NCI-H226 (cell line): ENCODE results near the gene TMEM225B.
"Not testable (repeated sequence)": the region's sequence is repeated elsewhere in the genome, so short reads cannot be mapped to it uniquely, and the experiment has no call there.

Experiments used
- DNase-seq: peaks from one replicate; pipeline ENCODE4 v3.0.0-alpha.2; 2015

TMEM225B gene

GRCh38 chr7:99579956-99580777 lies 17.9 kb upstream of the TMEM225B start:
- no peak for DNase-seq

DNA sequence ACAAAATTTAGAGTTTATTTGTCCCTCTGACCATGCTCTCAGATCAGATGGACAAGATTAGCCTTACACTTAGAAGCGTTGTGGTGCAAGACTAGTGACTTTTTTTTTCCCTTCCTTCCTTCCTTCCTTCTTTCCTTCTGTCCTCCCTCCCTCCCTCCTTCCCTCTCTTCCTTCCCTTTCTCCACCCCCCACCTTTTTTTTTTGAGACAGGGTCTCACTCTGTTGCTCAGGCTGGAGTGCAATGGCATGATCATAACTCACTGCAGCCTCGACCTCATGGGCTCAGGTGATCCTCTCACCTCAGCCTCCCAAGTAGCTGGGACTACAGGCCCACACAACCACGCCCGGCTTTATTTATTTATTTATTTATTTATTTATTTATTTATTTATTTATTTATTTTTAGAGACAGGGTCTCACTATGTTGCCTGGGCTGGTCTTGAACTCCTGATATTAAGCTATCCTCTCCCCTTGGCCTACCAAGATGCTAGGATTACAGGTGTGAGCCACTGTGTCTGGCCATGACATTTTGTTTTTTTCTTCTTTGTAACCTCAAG lies 17.2 kb upstream of the TMEM225B start:
- DNase-seq, result not testable (repeated sequence)

DNA sequence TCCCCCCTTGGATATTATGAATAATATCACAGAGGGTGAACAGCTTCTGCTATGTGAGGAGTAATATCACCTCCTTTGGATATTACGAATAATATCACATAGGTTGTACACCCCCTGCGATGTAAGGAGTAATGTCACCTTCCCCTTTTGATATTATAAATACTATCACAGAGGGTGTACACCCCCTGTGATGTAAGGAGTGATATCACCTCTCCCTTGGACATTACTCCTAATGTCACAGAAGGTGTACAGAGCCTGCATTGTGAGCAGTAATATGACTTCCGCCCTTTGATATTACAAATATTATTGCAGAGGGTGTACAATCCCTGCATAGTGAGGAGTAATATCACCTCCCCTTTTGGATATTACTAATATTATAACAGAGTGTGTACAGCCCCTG lies 9.2 kb upstream of the TMEM225B start:
- no peak for DNase-seq

GRCh38 chr7:99594948-99595745 lies 2.9 kb upstream of the TMEM225B start:
- no peak for DNase-seq

DNA sequence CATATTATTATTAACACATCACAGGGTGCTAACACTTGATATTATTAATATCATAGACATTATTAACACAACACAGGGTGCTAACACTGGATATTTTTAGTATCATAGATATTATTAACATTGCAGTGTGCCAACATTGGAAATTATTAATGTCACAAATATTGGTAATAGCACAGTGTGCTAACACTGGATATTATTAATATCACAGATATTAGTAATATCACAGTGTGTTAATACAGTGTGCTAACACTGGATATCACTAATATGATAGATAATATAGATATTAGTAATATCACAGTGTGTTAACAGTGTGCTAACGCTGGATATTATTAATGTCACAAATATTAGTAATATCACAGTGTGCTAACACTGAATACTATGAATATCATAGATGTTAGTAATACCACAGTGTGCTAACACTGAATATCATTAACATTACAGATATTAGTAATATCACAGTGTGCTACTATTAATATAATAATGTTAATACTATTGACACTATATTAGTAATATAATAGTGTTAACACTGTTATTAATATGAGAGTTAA lies 1.6 kb upstream of the TMEM225B start:
- DNase-seq, result no peak

- DNase-seq, result no peak
Measured at GRCh38 chr7:99599836-99600235, 1.8 kb downstream of the TMEM225B start.

GRCh38 chr7:99601656-99602310 lies 3.7 kb downstream of the TMEM225B start:
- DNase-seq, result no peak

DNA sequence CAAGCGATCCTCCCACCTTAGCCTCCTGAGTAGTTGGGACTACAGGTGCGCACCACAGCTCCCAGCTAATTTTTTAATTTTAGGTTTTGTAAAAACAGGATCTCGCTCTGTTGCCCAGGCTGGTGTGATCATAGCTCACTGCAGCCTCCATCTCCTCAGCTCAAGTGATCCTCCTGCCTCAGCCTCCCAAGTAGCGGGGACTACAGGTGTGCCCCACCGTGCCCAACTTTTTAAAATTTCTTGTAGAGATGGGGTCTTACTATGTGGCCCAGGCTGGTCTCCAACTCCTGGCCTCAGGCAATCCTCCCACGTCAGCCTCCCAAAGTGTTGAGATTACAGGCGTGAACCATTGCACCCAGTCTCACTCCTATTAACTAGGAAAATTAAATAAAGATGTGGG lies 7.5 kb downstream of the TMEM225B start:
- DNase-seq, result no peak

- no peak for DNase-seq
Measured at GRCh38 chr7:99606531-99606930, 8.5 kb downstream of the TMEM225B start.

DNA sequence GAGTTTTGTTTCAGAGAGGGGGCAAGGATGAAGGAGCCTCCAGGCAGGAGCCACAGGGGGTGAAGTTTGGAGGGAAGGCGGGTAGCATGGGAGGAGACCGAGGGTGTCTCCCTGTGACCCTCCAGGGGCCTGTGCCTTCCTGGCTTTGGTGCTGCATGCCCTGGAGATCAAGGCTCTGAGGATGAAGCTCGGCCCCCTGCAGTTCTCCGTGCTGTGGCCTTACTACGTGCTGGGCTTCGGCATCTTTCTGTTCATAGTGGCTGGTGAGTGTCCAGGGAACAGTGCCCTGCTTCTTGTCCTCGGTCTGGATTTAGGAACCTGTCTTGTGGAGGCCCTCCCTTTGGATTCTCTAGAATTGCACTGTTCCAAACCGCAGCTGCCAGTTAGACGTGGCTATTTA lies 9.5 kb downstream of the TMEM225B start:
- no peak for DNase-seq

- DNase-seq, result peak; percentile 26
Measured at GRCh38 chr7:99614495-99614894, 16.4 kb downstream of the TMEM225B start.

GRCh38 chr7:99615989-99616358 lies 17.9 kb downstream of the TMEM225B start:
- DNase-seq, result no peak

DNA sequence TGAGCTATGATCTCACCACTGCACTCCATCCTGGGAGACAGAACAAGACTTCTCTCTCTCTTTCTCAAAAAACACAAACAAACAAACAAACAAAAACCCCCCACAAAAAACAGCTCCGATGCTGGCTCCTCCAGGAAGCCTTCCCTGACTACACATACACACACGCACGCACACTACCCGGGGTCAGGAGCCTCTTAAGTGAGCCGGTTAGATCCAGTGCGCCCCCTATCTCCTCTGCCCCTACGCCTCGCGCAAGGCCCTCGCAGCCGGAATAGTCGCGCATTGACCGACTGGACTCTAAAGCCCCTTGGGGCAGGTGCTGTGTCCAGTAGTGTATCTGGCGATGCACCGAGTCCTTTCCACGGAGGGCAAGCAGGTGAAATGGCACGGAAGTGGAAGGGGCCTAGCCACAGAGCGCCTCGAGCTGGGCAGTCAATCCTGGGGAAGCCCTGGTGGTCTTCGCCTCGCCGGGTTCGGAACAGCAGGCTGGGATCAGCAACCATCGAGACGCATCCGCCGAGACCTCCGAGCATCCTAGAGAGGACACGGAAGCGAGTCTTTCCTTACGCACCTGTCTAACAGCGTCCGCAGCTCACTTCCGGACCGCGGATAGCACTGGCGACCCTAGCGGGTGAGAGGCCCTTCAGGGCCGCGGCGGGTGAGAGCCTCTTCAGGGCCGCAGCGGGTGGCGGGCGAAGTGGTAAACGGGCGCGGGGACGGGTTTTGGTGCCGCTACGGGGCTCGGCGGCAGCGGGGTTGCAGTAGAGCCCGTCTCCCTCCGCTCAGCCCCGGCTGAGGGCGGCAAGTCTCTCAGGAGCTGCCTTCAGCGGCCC lies 18.5 kb downstream of the TMEM225B start, which contains the start of gene ZSCAN25:
Gene ZSCAN25, plus strand, starts transcription at position 588 of the 833 bp plus-strand sequence. CDS start 2,661 bp downstream, outside the sequence.
- DNase-seq, result peak; percentile 86

- DNase-seq, result no peak
Measured at GRCh38 chr7:99617192-99617781, 19.2 kb downstream of the TMEM225B start.

- peak; percentile 72 for DNase-seq
Measured at GRCh38 chr7:99618726-99619125, 20.7 kb downstream of the TMEM225B start.

DNA sequence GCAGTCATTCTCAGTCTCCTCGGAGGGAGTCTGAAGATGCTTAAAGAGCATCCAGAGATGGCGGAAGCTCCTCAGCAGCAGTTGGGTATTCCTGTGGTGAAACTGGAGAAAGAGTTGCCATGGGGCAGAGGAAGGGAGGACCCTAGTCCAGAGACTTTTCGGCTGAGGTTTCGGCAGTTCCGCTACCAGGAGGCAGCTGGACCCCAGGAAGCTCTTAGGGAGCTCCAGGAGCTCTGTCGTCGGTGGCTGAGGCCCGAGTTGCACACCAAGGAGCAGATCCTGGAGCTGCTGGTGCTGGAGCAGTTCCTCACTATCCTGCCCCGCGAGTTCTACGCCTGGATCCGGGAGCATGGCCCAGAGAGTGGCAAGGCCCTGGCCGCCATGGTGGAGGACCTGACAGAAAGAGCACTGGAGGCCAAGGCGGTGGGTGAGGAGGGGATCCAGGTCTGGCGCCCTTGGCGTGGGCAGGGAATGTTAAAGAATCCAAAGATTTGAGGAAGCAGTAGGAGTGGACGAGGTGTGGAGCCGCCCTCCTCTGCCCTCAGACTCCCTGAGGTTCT lies 21.6 kb downstream of the TMEM225B start:
- no peak for DNase-seq

- DNase-seq, result no peak
Measured at GRCh38 chr7:99621271-99621670, 23.2 kb downstream of the TMEM225B start.

- no peak for DNase-seq
Measured at GRCh38 chr7:99622596-99622995, 24.5 kb downstream of the TMEM225B start.

GRCh38 chr7:99623091-99623693 lies 25.1 kb downstream of the TMEM225B start:
- DNase-seq, result no peak

DNA sequence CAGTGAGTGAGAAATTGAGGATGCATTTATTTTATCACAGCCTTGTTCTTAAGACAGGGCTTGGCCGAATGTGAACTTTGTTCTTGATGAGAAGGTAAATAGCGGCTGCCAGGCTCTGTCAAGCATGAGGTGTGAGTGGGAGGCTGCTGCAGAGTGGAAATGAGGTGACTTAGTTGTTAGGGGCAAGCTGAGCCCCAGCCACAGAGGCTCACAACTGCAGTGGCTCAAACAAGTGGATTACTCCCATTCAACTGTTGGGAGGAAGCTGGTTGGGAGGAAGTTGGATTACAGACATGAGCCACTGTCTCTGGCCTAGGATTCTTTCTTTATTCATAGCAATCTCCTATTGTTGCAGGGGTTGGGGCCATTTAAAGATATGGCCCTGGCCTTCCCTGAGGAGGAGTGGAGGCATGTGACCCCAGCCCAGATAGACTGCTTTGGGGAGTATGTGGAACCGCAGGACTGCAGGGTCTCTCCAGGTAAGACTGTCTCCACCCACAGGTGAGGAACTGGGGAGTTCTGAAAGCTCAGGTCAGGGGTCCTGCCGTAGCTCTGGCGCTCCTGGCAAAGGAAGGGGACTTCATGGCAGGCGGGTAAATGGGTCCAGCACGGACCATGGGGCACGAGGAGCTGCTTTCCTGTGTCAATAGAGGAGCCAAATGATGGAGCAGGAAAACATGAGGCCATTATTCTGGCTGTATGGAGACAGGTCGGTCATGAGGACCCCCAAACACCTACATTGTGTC lies 25.8 kb downstream of the TMEM225B start:
- DNase-seq, result no peak
